Transverse colon (tissue), 4 donors: ENCODE results near the gene ELL3. TPM values are rescaled to one million over a fixed set of nuclear protein-coding genes. Genes with fewer than 3 reads are reported as not detected.
"Not testable (repeated sequence)": the region's sequence is repeated elsewhere in the genome, so short reads cannot be mapped to it uniquely, and the experiment has no call there.

ENCODE experiments used
- DNase-seq: peaks from one replicate; pipeline ENCODE4 v3.0.0-alpha.2; 2019
- H3K27ac ChIP-seq, 4 donors: fragments of 200-600 bp; sonication (generic); 2 replicates each; pipeline ENCODE4 v1.5.1; 2016 to 2018; ENCODE audit warnings: inconsistent platforms in 4 of 4
- H3K27me3 ChIP-seq: fragments of 200-600 bp; sonication (generic); 2 replicates; pipeline ENCODE4 v1.5.1; 2017; ENCODE audit warnings: inconsistent platforms
- H3K36me3 ChIP-seq, 4 donors: fragments of 200-600 bp; sonication (generic); 2 replicates each; pipeline ENCODE4 v1.5.1; 2017 to 2019; ENCODE audit warnings: inconsistent platforms in 4 of 4
- H3K4me1 ChIP-seq, 4 donors: fragments of 200-600 bp; sonication (generic); 2 replicates each; pipeline ENCODE4 v1.5.1; 2017 to 2020; ENCODE audit warnings: inconsistent platforms in 4 of 4
- H3K4me3 ChIP-seq, 4 donors: fragments of 200-600 bp; sonication (generic); 1 replicate in 1 of 4; 2 replicates in 3 of 4; pipeline versions ENCODE4 v1.5.1 to v1.6.1; 2017 to 2019; ENCODE audit warnings: inconsistent platforms in 4 of 4
- H3K9me3 ChIP-seq, 2 donors: fragments of 200-600 bp; sonication (generic); 2 replicates each; pipeline ENCODE4 v1.5.1; 2017 to 2019; ENCODE audit warnings: inconsistent platforms in 2 of 2
- EP300 ChIP-seq: sonication (generic); formaldehyde crosslinking; IDR thresholded peaks from one replicate; pipeline ENCODE4 v1.6.1; 2017; ENCODE audit warnings: antibody characterized with exemption, low read depth
- POLR2A ChIP-seq: fragments of 450-650 bp; IDR thresholded peaks from one replicate; pipeline ENCODE4 v1.6.1; 2016; ENCODE audit warnings: antibody characterized with exemption, mild to moderate bottlenecking, moderate library complexity
- POLR2AphosphoS5 ChIP-seq, 3 donors: sonication (generic); formaldehyde crosslinking; IDR thresholded peaks; one replicate each; pipeline ENCODE4 v1.6.1; 2016; ENCODE audit warnings: antibody characterized with exemption in 3 of 3
- WGBS, 2 donors: methylation state at CpG; one replicate each; pipeline ENCODE4 v1.1.5; 2018; ENCODE audit warnings: low coverage in 1 of 2; 5-methylcytosine and 5-hydroxymethylcytosine counted together
- in situ Hi-C, 4 donors: fragments of 200-750 bp; cut with MboI; loops; one replicate each; pipeline versions ENCODE4 v1.15.0 to v1.15.1; 2017; ENCODE audit warnings: low sequenced_read_pairs in 3 of 4, low pct_ligation_motif_present in 1 of 4, low pct_unique_long_range_greater_than_20kb in 1 of 4
- intact Hi-C: fragments of 100-400 bp; cut with DNase I; formaldehyde crosslinking; loops from one replicate; pipeline ENCODE4 v1.15.1; 2023; ENCODE audit warnings: low total_unique reads
- total RNA-seq, 4 donors: library from RNA; depleted of rRNA; stranded (reverse); fragments of >200 nt; gene quantifications; one replicate each; pipeline ENCODE4 v1.1.0, GENCODE V29; 2016
- TF ChIP-seq, protein P1 (sequence below), 5 experiments: fragments of 200-600 bp in 3 of 5; fragments of 450-650 bp in 2 of 5; sonication (generic) in 3 of 5; IDR thresholded peaks; 1 replicate in 2 of 5; 2 replicates in 3 of 5; pipeline ENCODE4 v1.5.1; 2016 to 2017; ENCODE audit warnings: antibody characterized with exemption in 5 of 5, inconsistent platforms in 3 of 5, mild to moderate bottlenecking in 2 of 5, moderate library complexity in 1 of 5

ELL3 gene, protein sequence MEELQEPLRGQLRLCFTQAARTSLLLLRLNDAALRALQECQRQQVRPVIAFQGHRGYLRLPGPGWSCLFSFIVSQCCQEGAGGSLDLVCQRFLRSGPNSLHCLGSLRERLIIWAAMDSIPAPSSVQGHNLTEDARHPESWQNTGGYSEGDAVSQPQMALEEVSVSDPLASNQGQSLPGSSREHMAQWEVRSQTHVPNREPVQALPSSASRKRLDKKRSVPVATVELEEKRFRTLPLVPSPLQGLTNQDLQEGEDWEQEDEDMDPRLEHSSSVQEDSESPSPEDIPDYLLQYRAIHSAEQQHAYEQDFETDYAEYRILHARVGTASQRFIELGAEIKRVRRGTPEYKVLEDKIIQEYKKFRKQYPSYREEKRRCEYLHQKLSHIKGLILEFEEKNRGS
- 10 to 100 TPM in 3 of 4 donors, 1 to 10 TPM in 1; 4.4 to 59.4 (median 32.6) TPM for total RNA-seq

DNA sequence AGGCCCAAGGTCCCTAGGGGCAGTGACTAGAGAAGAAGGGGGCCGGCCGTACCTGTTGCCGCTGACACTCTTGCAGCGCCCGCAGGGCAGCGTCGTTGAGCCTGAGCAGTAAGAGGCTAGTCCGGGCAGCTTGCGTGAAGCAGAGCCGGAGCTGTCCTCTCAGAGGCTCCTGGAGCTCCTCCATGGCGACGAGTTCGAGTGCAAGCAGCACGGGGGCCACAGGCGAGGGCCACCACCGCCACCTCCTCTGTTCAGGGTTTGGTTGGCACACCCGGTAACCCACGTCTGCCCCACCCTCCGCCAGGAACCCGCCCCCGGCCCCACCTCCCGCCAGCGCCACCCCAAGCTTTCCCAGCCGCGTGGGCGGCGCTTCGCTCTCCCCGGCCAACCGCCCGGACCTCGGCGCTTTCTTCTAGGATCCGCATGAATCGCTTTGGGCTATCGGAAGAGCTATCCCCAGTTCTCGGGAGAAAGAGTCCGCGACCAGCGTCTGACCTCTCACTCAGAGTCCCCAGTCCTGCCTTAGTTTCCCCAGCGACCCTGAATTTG, at the start of gene ELL3:
TSS of gene ELL3 (minus strand) at position 249 of the 549 bp plus-strand sequence. CDS start at position 184, 65 bp downstream.
- DNase-seq, result peak; percentile 91
- Histone ChIP-seq H3K36me3 (peaks cover 0 to 18% (median 8%) of the 10 kb centered on the region in 4 donors), H3K27ac (peak within 1 kb of the TSS; percentile 88 to 97 (median 92)), H3K4me1 (peaks cover 0 to 26% (median 15%) of the 10 kb centered on the region in 4 donors), H3K9me3 (no peaks in the 10 kb centered on the region), H3K4me3 (peak within 1 kb of the TSS; percentile 44 to 81 (median 72)), H3K27me3 (no peaks in the 10 kb centered on the region)
- intact Hi-C loops (no loop called here), in situ Hi-C loops (loop anchor here in 1 of 4 donors (25.0 kb wide), 1 partner anchor 289 kb away; the partner anchor contains the start of gene TP53BP1)
- TF ChIP-seq POLR2AphosphoS5 (IDR thresholded peaks at IDR 0.05) (peak; percentile 93 to 95 (median 94)), POLR2A (peak; percentile 95), EP300 (no peak)
- 0% methylated on average over 28 of the region's 41 CpGs; no CpG with 5 or more reads in 1 of the 2 donors for WGBS, 2 donors

DNA sequence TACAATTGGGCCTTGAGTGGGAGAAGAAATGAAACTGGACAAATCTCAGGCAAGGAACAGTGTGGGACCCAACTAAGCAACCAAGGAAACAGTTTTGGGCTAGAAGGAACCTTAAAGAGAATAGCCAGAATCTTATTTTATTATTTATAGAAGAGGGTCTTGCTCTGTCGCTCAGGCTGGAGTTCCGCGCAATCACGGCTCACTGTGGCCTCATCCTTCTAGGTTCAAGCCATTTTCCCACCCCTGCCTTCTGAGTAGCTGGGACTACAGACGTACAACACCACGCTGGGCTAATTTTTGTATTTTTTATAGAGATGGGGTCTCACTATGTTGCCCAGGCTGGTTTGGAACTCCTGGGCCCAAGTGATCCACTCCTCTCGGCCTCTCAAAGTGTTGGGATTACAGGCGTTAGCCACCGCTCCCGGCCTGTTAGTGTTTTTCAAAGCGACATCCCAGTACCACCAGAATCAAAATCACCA, 49.3 kb upstream of the ELL3 start:
- 97% methylated on average over 11 of the region's 11 CpGs; no CpG with 5 or more reads in 1 of the 2 donors for WGBS, 2 donors

DNA sequence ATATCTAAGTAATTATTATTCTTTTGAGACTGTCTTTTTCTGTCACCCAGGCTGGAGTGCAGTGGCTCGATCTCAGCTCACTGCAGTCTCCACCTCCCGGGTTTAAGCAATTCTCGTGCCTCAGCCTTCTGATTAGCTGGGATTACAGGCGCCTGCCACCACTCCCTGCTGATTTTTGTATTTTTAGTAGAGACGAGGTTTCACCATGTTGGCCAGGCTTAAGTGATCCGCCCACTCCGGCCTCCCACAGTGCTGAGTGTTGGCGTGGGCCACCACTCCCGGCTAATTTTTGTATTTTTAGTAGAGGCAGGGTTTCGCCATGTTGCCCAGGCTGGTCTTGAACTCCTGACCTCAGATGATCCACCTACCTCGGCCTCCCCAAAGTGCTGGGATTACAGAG, 48.5 kb upstream of the ELL3 start:
- 90 to 94% methylated on average over 2 to 11 of the region's 11 CpGs for WGBS, 2 donors
- peaks cover 7 to 63% (median 31%) of the 10 kb centered on the region in 4 donors for H3K4me1 ChIP-seq
- H3K36me3 ChIP-seq, H3K9me3 ChIP-seq, H3K27ac ChIP-seq, intact Hi-C loops, H3K4me3 ChIP-seq, in situ Hi-C loops, H3K27me3 ChIP-seq, DNase-seq: not testable (repeated sequence)

More for the DNA sequence above, 49.3 kb upstream of the ELL3 start:
- H3K36me3 ChIP-seq, result no peaks in the 10 kb centered on the region
- DNase-seq, result no peak
- in situ Hi-C loops, result no loop called here
- H3K9me3 ChIP-seq, result no peaks in the 10 kb centered on the region
- H3K4me1 ChIP-seq, result peaks cover 7 to 56% (median 31%) of the 10 kb centered on the region in 4 donors
- TF ChIP-seq EP300 (no peak), POLR2A (no peak), POLR2AphosphoS5 (IDR thresholded peaks at IDR 0.05) (no peak)
- TF ChIP-seq, protein P1, sequence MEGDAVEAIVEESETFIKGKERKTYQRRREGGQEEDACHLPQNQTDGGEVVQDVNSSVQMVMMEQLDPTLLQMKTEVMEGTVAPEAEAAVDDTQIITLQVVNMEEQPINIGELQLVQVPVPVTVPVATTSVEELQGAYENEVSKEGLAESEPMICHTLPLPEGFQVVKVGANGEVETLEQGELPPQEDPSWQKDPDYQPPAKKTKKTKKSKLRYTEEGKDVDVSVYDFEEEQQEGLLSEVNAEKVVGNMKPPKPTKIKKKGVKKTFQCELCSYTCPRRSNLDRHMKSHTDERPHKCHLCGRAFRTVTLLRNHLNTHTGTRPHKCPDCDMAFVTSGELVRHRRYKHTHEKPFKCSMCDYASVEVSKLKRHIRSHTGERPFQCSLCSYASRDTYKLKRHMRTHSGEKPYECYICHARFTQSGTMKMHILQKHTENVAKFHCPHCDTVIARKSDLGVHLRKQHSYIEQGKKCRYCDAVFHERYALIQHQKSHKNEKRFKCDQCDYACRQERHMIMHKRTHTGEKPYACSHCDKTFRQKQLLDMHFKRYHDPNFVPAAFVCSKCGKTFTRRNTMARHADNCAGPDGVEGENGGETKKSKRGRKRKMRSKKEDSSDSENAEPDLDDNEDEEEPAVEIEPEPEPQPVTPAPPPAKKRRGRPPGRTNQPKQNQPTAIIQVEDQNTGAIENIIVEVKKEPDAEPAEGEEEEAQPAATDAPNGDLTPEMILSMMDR (IDR thresholded peaks at IDR 0.05), result no peak
- H3K4me3 ChIP-seq, result peak overlapping the region in 3 of 4 donors; percentile 38 to 56 (median 42)
- H3K27me3 ChIP-seq, result no peaks in the 10 kb centered on the region
- peak overlapping the region; percentile 73 to 84 (median 78) for H3K27ac ChIP-seq
- intact Hi-C loops, result no loop called here

DNA sequence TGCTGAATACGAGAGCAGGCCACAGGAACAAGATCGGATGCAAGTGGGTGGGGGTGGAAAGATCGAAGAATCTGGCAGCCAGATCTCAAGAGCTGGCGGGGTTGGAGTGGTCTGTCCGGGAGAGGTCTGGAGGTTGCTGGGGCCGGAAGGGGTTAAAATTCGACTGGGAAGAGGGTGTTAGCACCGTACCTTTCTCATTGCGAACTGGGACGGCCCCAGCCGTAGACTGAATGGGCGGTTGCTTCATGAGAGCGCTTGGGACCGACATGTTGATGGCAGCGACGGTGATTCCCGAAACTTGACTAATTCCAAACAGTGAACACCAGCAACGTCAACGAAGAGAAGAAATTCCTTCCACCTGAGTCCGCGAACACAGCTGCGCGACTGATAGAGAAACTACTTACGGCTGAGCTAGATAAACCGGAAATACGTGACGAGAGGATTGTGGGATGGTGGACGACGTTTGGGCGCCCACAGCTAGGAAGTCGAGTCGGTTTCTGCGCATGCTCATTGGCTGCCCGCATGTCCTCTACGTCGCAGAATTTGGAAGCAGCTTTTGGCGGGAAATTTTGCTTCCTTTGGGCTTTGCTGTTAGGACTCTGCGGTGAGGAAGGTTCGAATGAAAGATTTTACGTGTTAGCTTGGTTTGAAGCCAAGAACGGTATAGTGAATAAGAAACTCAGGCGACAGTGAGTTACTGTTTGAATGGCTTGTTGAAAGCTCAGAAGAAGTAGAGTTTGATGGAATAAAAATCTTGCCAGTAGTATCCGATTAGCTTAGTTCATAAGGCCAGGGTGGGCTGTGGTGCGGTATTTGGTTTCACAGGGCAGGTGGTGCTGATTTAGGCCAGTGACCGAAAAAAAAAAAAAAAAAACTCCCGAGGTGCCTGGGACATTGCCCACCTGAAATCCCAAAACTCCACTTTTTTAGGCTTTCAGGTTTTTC, 47.8 kb upstream of the ELL3 start, which contains the start of gene MFAP1:
TSS of gene MFAP1 (minus strand) at position 389 of the 945 bp plus-strand sequence. CDS start at position 268, 121 bp downstream.
- Histone ChIP-seq H3K9me3 (no peaks in the 10 kb centered on the region), H3K4me1 (peaks cover 7 to 65% (median 31%) of the 10 kb centered on the region in 4 donors), H3K4me3 (peak within 1 kb of the TSS; percentile 60 to 89 (median 77)), H3K27me3 (no peaks in the 10 kb centered on the region), H3K36me3 (no peaks in the 10 kb centered on the region), H3K27ac (peak within 1 kb of the TSS; percentile 85 to 95 (median 92))
- intact Hi-C loops, result no loop called here
- in situ Hi-C loops, result no loop called here
- DNase-seq, result peak; percentile 95
- TF ChIP-seq POLR2AphosphoS5 (IDR thresholded peaks at IDR 0.05) (peak; percentile 95 to 99 (median 98)), EP300 (no peak), POLR2A (peak; percentile 96)
- WGBS, 2 donors, result 9 to 21% methylated on average over 19 to 46 of the region's 46 CpGs

DNA sequence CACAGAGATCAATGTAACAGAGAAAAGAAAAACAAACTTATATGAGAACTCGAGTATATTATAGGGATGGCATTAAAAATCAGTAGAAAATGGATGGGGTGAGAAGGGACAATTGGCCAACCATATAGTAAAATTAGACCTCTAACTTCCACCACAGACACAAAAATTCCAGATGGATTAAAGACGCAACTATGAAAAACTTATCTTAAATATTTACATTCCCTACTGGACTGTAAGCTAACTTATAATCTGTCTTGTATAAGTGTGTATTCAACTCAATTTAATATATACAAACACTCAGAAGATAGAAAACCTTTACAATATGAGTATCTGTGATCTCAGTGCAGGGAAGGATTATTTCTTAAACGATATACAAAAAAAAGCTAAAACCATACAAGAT, 44.7 kb upstream of the ELL3 start:
- intact Hi-C loops (no loop called here), in situ Hi-C loops (no loop called here)
- Histone ChIP-seq H3K4me1 (peaks cover 7 to 51% (median 22%) of the 10 kb centered on the region in 4 donors), H3K27ac (peak overlapping the region in 1 of 4 donors; percentile 7), H3K36me3 (peaks cover 0 to 13% (median 0%) of the 10 kb centered on the region in 4 donors), H3K9me3 (no peaks in the 10 kb centered on the region), H3K27me3 (no peaks in the 10 kb centered on the region), H3K4me3 (no peak overlapping the region)
- DNase-seq, result no peak
- WGBS, 2 donors, result 35 to 47% methylated on average over 3 of the region's 3 CpGs
- TF ChIP-seq, protein P1 (IDR thresholded peaks at IDR 0.05), result no peak
- TF ChIP-seq POLR2A, result no peak
- TF ChIP-seq POLR2AphosphoS5 (IDR thresholded peaks at IDR 0.05), result no peak
- TF ChIP-seq EP300, result no peak

DNA sequence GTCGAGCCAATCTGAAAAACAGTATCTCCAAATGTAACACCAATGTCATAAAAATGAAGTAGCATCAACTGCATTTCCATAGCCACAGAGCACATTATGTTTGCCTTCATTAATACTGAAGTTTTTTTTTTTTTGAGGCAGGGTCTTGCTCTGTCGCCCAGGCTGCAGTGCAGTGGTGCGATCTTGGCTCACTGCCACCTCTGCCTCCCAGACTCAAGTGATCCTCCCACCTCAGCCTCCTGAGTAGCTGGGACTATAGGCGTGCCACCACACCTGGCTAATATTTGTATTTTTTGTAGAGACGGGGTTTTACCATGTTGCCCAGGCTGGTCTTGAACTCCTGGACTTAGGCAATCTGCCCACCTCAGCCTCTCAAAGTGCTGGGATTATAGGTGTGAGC, 38.3 kb upstream of the ELL3 start:
- intact Hi-C loops, H3K4me3 ChIP-seq, H3K27me3 ChIP-seq, DNase-seq, H3K4me1 ChIP-seq, H3K27ac ChIP-seq, H3K9me3 ChIP-seq, in situ Hi-C loops: not testable (repeated sequence)
- WGBS, 2 donors, result 97% methylated on average over 5 of the region's 5 CpGs; no CpG with 5 or more reads in 1 of the 2 donors
- H3K36me3 ChIP-seq, result peaks cover 0 to 56% (median 28%) of the 10 kb centered on the region in 4 donors
